GM21390 (cell line): Measurements from ENCODE around the gene ITPRID1.

Experiments used
- ATAC-seq: cut with Tn5 transposase; IDR thresholded peaks from one replicate; pipeline ENCODE4 v1.9.1; 2021; ENCODE audit not compliant: unreplicated experiment

The ITPRID1 gene

GRCh38 chr7:31692871-31693270, 179.0 kb downstream of the ITPRID1 start:
- no peak for ATAC-seq

- ATAC-seq = no peak
Observed at GRCh38 chr7:31695859-31696614, 182.1 kb downstream of the ITPRID1 start.

GRCh38 chr7:31699050-31699449, 185.2 kb downstream of the ITPRID1 start:
- ATAC-seq = no peak

GRCh38 chr7:31702354-31702753, 188.5 kb downstream of the ITPRID1 start:
- ATAC-seq = no peak

- no peak for ATAC-seq
Observed at GRCh38 chr7:31705377-31705776, 191.5 kb downstream of the ITPRID1 start.

- no peak for ATAC-seq
Observed at GRCh38 chr7:31707089-31707488, 193.2 kb downstream of the ITPRID1 start.
